Mesenchymal stem cell (in vitro differentiated cells and primary cell): ENCODE measurements around the gene HSPA6.

ENCODE experiments used
- DNase-seq: peaks from one replicate; pipeline ENCODE4 v3.0.0-alpha.2; 2013
- H2AFZ ChIP-seq: one replicate; pipeline ENCODE4 v1.6.1; 2013; ENCODE audit warnings: low read depth, mild to moderate bottlenecking, control low read depth, inconsistent platforms, low read length, moderate library complexity
- H2AK5ac ChIP-seq: 2 replicates; pipeline ENCODE4 v1.6.1; 2013; ENCODE audit warnings: low read length, moderate library complexity, mild to moderate bottlenecking, inconsistent platforms; ENCODE audit not compliant: severe bottlenecking
- H2BK120ac ChIP-seq: one replicate; pipeline ENCODE4 v1.6.1; 2013; ENCODE audit warnings: low read depth, mild to moderate bottlenecking, inconsistent platforms, low read length, moderate library complexity
- H2BK12ac ChIP-seq, 2 experiments: one replicate each; pipeline ENCODE4 v1.6.1; 2013; ENCODE audit warnings: inconsistent platforms in 2 of 2, low read length in 2 of 2, mild to moderate bottlenecking in 2 of 2, moderate library complexity in 2 of 2, control low read depth in 1 of 2
- H2BK15ac ChIP-seq: one replicate; pipeline ENCODE4 v1.6.1; 2013; ENCODE audit warnings: mild to moderate bottlenecking, low read depth, inconsistent platforms; ENCODE audit not compliant: poor library complexity, severe bottlenecking
- H2BK5ac ChIP-seq: 2 replicates; pipeline ENCODE4 v1.6.1; 2013; ENCODE audit warnings: low read depth, mild to moderate bottlenecking, low read length, control low read depth, inconsistent platforms; ENCODE audit not compliant: poor library complexity, severe bottlenecking
- H3K14ac ChIP-seq, 2 experiments: one replicate each; pipeline ENCODE4 v1.6.1; 2013; ENCODE audit warnings: inconsistent platforms in 2 of 2, low read length in 2 of 2, control low read depth in 1 of 2, mild to moderate bottlenecking in 1 of 2, moderate library complexity in 1 of 2
- H3K18ac ChIP-seq, 2 experiments: one replicate each; pipeline ENCODE4 v1.6.1; 2013; ENCODE audit warnings: inconsistent platforms in 2 of 2, low read length in 2 of 2, control low read depth in 1 of 2, low read depth in 1 of 2, mild to moderate bottlenecking in 1 of 2
- H3K23ac ChIP-seq, 2 experiments: one replicate each; pipeline ENCODE4 v1.6.1; 2013; ENCODE audit warnings: inconsistent platforms in 2 of 2, low read length in 2 of 2, mild to moderate bottlenecking in 2 of 2, moderate library complexity in 2 of 2, control low read depth in 1 of 2
- H3K27ac ChIP-seq: 2 replicates; pipeline ENCODE4 v1.5.1; 2013; ENCODE audit warnings: mild to moderate bottlenecking, moderate library complexity, low read length, control low read depth, inconsistent platforms; ENCODE audit not compliant: poor library complexity, severe bottlenecking
- H3K27me3 ChIP-seq, 2 experiments: 2 replicates each; pipeline versions ENCODE4 v1.6.1 to v1.7.0; 2013; ENCODE audit warnings: low read length in 2 of 2, mild to moderate bottlenecking in 2 of 2, moderate library complexity in 2 of 2, control low read depth in 1 of 2, inconsistent platforms in 1 of 2; ENCODE audit not compliant: control insufficient read depth in 1 of 2, insufficient read depth in 1 of 2
- H3K36me3 ChIP-seq, 2 experiments: 2 replicates each; pipeline versions ENCODE4 v1.6.1 to v1.7.0; 2013; ENCODE audit warnings: low read length in 2 of 2, control low read depth in 1 of 2, inconsistent platforms in 1 of 2, low read depth in 1 of 2, mild to moderate bottlenecking in 1 of 2; ENCODE audit not compliant: insufficient read depth in 2 of 2, control insufficient read depth in 1 of 2
- H3K4ac ChIP-seq, 2 experiments: one replicate each; pipeline ENCODE4 v1.6.1; 2013; ENCODE audit warnings: inconsistent platforms in 2 of 2, low read length in 2 of 2, mild to moderate bottlenecking in 2 of 2, moderate library complexity in 2 of 2, control low read depth in 1 of 2, low read depth in 1 of 2
- H3K4me1 ChIP-seq: 2 replicates; pipeline ENCODE4 v1.6.1; 2013; ENCODE audit warnings: low read depth, low read length, control low read depth; ENCODE audit not compliant: control insufficient read depth, insufficient read depth
- H3K4me2 ChIP-seq: 2 replicates; pipeline ENCODE4 v1.6.1; 2013; ENCODE audit warnings: low read length, mild to moderate bottlenecking, inconsistent platforms; ENCODE audit not compliant: poor library complexity, severe bottlenecking
- H3K4me3 ChIP-seq, 2 experiments: 2 replicates each; pipeline versions ENCODE4 v1.5.1 to v1.7.0; 2013; ENCODE audit warnings: low read length in 2 of 2, mild to moderate bottlenecking in 2 of 2, control low read depth in 1 of 2, low read depth in 1 of 2; ENCODE audit not compliant: insufficient read depth in 1 of 2
- H3K79me1 ChIP-seq: replicated peaks from 2 replicates; pipeline ENCODE4 v1.6.1; 2013; ENCODE audit warnings: mild to moderate bottlenecking, control low read depth, low read length, inconsistent platforms; ENCODE audit not compliant: poor library complexity, severe bottlenecking
- H3K9ac ChIP-seq: 2 replicates; pipeline ENCODE4 v1.7.0; 2013; ENCODE audit warnings: mild to moderate bottlenecking, low read length, moderate library complexity
- H3K9me3 ChIP-seq: 2 replicates; pipeline ENCODE4 v1.7.0; 2013; ENCODE audit warnings: mild to moderate bottlenecking, low read length; ENCODE audit not compliant: control insufficient read depth
- H4K8ac ChIP-seq: one replicate; pipeline ENCODE4 v1.6.1; 2013; ENCODE audit warnings: inconsistent platforms, mild to moderate bottlenecking, low read length, moderate library complexity
- H4K91ac ChIP-seq: one replicate; pipeline ENCODE4 v1.6.1; 2013; ENCODE audit warnings: mild to moderate bottlenecking, low read length, inconsistent platforms
- WGBS: methylation state at CpG from one replicate; pipeline ENCODE4 v1.1.7; 2013; ENCODE audit warnings: mixed read lengths; 5-methylcytosine and 5-hydroxymethylcytosine counted together

HSPA6 gene

DNA sequence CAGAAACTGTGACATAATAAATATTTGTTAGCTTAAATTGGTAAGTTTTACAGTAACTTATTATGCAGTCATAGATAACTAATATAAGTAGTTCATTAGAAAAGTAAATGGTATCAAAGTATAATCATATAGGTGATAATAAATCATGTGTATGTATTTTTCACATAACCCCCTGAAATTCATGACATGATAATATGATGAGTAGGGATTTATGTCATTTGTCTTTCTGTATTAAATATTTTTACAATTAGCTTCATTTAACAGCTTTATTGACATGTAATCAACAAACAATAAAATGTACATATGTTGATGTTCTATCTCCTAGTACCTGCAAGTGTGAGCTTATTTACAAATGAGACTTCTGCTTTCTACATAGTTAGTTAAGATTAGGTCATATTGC is 28.9 kb upstream of the HSPA6 start:
- no peak for DNase-seq
- H2AFZ ChIP-seq, result no peak overlapping the region
- H3K4me3 ChIP-seq, result no peak overlapping the region
- H2BK5ac ChIP-seq, result no peak overlapping the region
- H2BK12ac ChIP-seq, result no peak overlapping the region
- H3K4me2 ChIP-seq, result no peak overlapping the region
- H2AK5ac ChIP-seq, result no peak overlapping the region
- H4K8ac ChIP-seq, result no peak overlapping the region
- H3K36me3 ChIP-seq, result no peaks in the 10 kb centered on the region
- no peak overlapping the region for H3K14ac ChIP-seq
- H3K18ac ChIP-seq, result no peak overlapping the region
- peaks cover 37 to 66% of the 10 kb centered on the region in 2 experiments for H3K27me3 ChIP-seq
- H3K27ac ChIP-seq, result no peak overlapping the region
- H3K4ac ChIP-seq, result no peak overlapping the region
- no peak overlapping the region for H2BK120ac ChIP-seq
- H4K91ac ChIP-seq, result no peak overlapping the region
- no peaks in the 10 kb centered on the region for H3K9me3 ChIP-seq
- no peak overlapping the region for H2BK15ac ChIP-seq
- H3K79me1 ChIP-seq, result no peaks in the 10 kb centered on the region
- no peak overlapping the region for H3K23ac ChIP-seq
- H3K9ac ChIP-seq, result no peak overlapping the region
- no peaks in the 10 kb centered on the region for H3K4me1 ChIP-seq

DNA sequence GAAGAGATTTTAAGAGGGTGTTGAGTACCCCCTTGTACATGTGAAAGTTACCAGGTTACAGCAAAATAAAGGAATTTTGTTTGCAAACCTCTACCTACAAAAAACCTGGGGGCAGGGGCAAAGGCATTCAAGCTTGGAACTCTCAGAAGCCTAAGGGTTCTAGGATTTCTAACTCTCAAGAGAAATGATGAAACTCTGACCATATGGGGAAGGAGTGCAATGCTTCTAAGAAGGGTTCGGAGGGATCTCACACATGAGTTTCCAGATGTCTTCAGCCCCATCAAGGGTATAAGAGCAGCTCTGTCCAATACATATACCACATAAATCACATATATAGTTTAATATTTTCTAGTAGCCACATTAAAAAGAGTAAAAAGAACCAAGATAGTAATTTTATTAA is 26.4 kb upstream of the HSPA6 start:
- no peak overlapping the region for H2BK12ac ChIP-seq
- no peak overlapping the region for H2BK120ac ChIP-seq
- H3K4me3 ChIP-seq, result no peak overlapping the region
- no peak overlapping the region for H3K14ac ChIP-seq
- no peaks in the 10 kb centered on the region for H3K79me1 ChIP-seq
- H3K9me3 ChIP-seq, result no peaks in the 10 kb centered on the region
- H2AK5ac ChIP-seq, result no peak overlapping the region
- H3K18ac ChIP-seq, result no peak overlapping the region
- no CpG with 5 or more reads among the region's 1 CpG for WGBS
- H3K36me3 ChIP-seq, result no peaks in the 10 kb centered on the region
- H3K4ac ChIP-seq, result no peak overlapping the region
- no peak for DNase-seq
- H3K9ac ChIP-seq, result no peak overlapping the region
- no peak overlapping the region for H2BK15ac ChIP-seq
- H3K4me2 ChIP-seq, result no peak overlapping the region
- H3K4me1 ChIP-seq, result no peaks in the 10 kb centered on the region
- no peak overlapping the region for H2BK5ac ChIP-seq
- H3K23ac ChIP-seq, result no peak overlapping the region
- no peak overlapping the region for H4K91ac ChIP-seq
- H3K27ac ChIP-seq, result no peak overlapping the region
- H3K27me3 ChIP-seq, result peaks cover 16 to 59% of the 10 kb centered on the region in 2 experiments
- no peak overlapping the region for H2AFZ ChIP-seq
- no peak overlapping the region for H4K8ac ChIP-seq

GRCh38 chr1:161498646-161499045 is 25.7 kb upstream of the HSPA6 start:
- H2AK5ac ChIP-seq, result no peak overlapping the region
- H3K4me1 ChIP-seq, result no peaks in the 10 kb centered on the region
- 96% methylated on average over 2 of the region's 2 CpGs for WGBS

DNA sequence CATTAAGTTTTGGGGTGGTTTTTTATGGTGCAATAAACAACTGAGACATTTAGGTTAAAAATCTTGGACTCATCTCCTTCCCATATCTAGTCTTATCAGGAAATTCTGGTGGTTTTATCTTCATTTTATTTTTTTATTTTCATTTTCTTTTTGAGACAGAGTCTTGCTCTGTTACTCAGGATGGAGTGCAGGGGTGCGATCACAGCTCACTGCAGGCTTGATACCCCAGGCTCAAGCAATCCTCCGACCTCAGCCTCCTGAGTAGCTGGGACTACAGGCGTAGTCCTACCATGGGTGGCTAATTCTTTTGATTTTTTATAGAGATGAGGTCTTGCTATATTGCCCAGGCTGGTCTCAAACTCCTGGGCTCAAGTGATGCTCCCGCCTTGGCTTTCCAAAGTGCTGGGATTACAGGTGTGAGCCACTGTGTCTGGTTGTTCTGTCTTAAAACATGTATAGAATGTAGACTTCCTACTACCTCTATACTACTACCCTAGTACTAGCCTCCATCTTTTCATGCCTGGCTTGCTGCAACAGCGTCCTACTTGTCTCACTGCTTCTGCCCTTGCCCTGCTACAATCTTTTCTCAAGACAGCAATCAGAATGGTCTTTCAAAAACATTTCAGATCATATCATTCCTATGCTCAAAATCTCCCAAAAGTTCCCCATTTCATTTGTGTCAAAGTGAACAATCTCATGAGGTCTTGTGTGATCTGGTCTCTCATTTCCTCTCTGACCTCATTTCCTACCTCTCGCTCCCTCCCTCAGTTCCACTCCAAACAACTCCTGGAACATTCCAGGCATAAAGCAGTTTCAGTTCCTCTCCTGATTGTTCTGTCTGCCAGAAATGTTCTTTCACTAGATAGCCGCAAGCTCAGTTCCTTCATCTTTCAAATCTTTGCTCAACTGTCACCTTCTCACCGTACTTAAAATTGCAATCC is 25.0 kb upstream of the HSPA6 start:
- Histone ChIP-seq H2BK120ac (no peak overlapping the region), H3K23ac (no peak overlapping the region), H2BK15ac (no peak overlapping the region), H3K4me2 (no peak overlapping the region), H3K9me3 (no peaks in the 10 kb centered on the region), H3K9ac (no peak overlapping the region), H3K4me1 (no peaks in the 10 kb centered on the region), H2AK5ac (no peak overlapping the region), H3K79me1 (no peaks in the 10 kb centered on the region), H2AFZ (no peak overlapping the region), H2BK5ac (no peak overlapping the region), H4K8ac (no peak overlapping the region), H3K36me3 (no peaks in the 10 kb centered on the region), H3K4ac (no peak overlapping the region), H3K4me3 (no peak overlapping the region), H4K91ac (no peak overlapping the region), H3K27me3 (peaks cover 20 to 49% of the 10 kb centered on the region in 2 experiments), H2BK12ac (no peak overlapping the region), H3K18ac (no peak overlapping the region), H3K27ac (no peak overlapping the region), H3K14ac (no peak overlapping the region)
- no peak for DNase-seq
- 71% methylated on average over 7 of the region's 8 CpGs for WGBS

More at GRCh38 chr1:161498646-161499045, 25.7 kb upstream of the HSPA6 start:
- H2BK120ac ChIP-seq, result no peak overlapping the region
- no peak overlapping the region for H3K18ac ChIP-seq
- peaks cover 18 to 54% of the 10 kb centered on the region in 2 experiments for H3K27me3 ChIP-seq
- H3K14ac ChIP-seq, result no peak overlapping the region
- H3K9me3 ChIP-seq, result no peaks in the 10 kb centered on the region
- H3K27ac ChIP-seq, result no peak overlapping the region
- H3K4me3 ChIP-seq, result no peak overlapping the region
- no peak overlapping the region for H2BK12ac ChIP-seq
- H3K23ac ChIP-seq, result no peak overlapping the region
- H3K79me1 ChIP-seq, result no peaks in the 10 kb centered on the region
- H3K9ac ChIP-seq, result no peak overlapping the region
- H3K4ac ChIP-seq, result no peak overlapping the region
- H3K36me3 ChIP-seq, result no peaks in the 10 kb centered on the region
- DNase-seq, result no peak
- H2AFZ ChIP-seq, result no peak overlapping the region
- no peak overlapping the region for H2BK15ac ChIP-seq
- H3K4me2 ChIP-seq, result no peak overlapping the region
- no peak overlapping the region for H2BK5ac ChIP-seq
- no peak overlapping the region for H4K91ac ChIP-seq
- H4K8ac ChIP-seq, result no peak overlapping the region
